HL-60/S4 (cell line): ENCODE data around the gene DPP3.

Experiments
- in situ Hi-C: fragments of 300-500 bp; cut with MboI; formaldehyde crosslinking; loops from 2 replicates; pipeline ENCODE4 v1.14.3; 2022; ENCODE audit warnings: low sequenced_read_pairs

The DPP3 gene

DNA sequence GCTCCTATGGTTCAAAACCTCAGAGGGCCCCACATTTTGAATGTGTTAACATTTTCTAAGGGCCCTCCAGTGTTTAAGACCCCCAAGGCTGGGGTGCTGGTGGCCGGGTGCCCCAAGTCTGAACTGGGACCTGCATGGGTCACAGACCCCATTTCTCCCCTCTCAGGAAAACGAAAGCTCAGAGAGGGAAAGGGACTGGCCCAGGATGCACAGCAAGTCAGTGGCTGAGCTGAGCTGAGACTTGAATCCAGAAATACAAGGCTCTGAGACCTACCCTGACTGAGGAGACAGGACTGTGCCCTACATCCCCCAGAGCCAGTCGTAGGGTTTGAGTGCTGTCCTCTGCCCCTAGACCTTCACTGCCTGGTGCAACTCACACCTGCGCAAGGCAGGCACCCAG is 70.7 kb downstream of the DPP3 start:
- in situ Hi-C loops = no loop called here

DNA sequence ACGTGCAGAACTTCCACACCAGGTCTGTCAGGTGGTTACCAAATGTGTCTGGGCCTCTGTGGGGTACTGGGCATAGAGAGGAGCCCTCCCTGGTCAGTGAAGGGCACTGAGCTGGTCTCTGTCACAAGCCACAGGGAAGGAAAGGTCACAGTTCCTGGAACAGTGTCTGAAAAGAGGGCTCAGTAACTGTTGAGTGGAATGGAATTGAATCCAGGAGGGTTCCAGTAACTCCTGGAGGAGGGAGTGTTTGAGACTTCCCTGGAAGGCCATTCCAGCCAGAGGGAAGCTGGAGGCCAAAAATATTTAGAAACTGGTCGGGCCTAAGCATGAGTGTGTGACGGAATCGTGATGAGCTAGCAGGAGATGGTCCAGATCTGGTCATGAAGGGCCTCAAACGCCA is 74.4 kb downstream of the DPP3 start:
- in situ Hi-C loops = no loop called here

DNA sequence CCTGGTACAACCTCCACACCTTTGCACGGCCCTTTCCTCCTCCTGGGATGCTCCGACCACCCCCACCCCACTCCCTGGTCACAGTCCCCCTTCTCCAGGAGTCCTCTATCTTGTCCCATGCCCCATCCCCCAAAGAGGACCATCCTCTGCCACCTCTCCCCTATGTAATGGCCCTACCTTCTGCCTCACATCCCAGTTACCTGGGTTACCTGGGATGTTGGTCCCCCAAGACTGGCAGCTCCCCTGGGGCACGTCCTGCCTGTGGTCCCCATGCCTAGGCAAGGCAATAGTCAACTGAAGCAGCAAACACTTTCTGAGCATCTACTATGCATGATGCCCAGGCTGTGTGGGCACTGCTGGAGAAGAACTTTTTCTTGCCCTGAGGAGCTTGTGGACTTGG is 75.2 kb downstream of the DPP3 start:
- in situ Hi-C loops = no loop called here

DNA sequence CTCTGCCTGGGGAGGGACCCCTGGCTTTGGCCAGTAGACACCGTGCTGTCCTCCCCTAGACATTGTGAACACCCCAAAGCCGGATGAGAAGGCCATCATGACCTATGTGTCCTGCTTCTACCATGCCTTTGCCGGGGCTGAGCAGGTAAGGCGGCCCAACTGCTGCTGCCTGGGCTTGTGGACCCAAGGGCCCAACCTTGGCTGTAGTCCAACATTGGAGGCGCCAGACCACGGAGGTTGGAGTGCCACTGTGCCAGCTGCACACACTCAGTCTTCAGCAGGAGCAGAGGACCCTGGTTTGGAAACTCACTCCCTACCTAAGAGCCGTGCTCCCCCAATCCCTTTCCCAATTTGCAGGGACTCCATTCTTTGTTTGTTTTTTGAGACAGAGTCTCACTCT is 75.9 kb downstream of the DPP3 start:
- in situ Hi-C loops = no loop called here

DNA sequence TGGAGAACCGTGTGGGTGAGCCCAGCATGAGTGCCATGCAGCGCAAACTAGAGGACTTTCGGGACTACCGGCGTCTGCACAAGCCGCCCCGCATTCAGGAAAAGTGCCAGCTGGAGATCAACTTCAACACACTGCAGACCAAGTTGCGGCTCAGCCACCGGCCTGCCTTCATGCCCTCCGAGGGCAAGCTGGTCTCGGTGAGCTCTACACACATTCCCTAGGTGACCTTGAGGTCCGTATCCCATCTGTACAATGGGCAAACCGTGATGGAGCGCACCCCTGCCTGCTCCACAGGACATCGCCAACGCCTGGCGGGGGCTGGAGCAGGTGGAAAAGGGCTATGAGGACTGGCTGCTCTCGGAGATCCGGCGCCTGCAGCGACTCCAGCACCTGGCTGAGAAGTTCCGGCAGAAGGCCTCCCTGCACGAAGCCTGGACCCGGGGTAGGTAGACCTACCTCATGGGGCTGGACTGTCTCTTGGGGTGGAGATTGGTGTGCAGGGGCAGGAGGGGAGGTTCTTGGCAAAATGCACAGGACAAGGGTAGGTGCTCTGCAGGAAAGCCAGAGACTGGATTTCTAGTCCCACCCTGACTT is 77.6 kb downstream of the DPP3 start:
- in situ Hi-C loops = no loop called here
